ENCODE measurements around the gene NKPD1.
A peak's percentile ranks its signal among the peaks of the same experiment; 100 is the strongest.

DNA sequence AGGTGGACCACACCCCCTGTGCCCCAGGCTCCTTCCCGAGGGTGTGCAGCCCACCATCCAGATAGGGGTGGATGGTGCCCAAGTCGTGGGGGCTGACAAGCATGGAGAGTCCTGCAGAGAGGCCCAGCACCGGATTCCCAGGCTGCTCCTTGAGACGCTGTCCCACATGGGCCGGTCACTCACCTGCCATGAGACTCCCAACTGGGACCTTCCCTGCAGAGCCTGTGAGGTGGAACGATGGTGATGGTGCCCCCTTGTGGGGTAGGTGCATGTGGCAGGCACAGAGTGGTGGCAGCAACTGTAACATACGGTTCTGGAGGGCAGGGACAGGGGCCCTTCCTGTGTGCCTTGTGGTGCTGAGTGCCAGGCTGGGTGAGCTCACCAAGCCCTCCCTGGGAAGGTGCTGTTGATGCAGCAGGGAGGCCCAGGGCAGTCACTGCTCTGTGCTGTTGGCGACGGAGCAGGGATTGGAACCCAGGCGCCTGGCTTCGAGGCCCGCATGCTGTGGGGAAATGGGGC, 34.7 kb downstream of the NKPD1 start:
- TF ChIP-seq CTCF (IDR thresholded peaks at IDR 0.05) (peak in 4 of 6 experiments; percentile 35 to 64 (median 56)), POLR2A (IDR thresholded peaks at IDR 0.05) (no peak)
